ENCODE results near the gene THSD4. TPM values are rescaled to one million over a fixed set of nuclear protein-coding genes. Genes with fewer than 3 reads are reported as not detected.

The THSD4 gene
- total and polyA plus RNA-seq, 2 of the 4 experiments (the other 2 are of a cell fraction) = 25.5 to 31.1 TPM

DNA sequence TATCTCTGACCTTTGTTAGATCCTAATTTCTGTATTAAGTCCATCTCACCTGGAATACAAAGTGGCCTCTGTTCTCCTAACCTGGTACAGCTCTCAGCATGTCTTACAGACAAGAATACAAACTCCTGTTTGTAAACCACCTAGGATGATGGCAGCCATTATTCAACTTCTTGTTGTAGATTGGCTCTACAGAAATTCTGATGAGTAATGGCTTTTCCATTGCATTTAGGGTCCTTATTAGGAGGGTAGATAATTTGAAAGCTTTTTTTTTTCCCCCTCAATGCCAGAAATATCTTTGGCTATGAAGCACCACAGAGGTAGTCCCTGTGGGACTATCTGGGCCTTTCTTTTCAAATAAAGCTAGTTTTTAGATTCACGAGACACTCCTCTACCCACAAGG is 704.9 kb downstream of the THSD4 start:
- no TSS peak for BruUV-seq (replicated peaks)
- H3K4ac ChIP-seq (ENCODE audit: low read depth, low read length) = no peak overlapping the region
- no peak overlapping the region for H3K23ac ChIP-seq (ENCODE audit: low read depth, low read length)
- no peak overlapping the region for H4K5ac ChIP-seq (ENCODE audit: low read depth, low read length)
- peaks cover 24% of the 10 kb centered on the region for H3K36me3 ChIP-seq (ENCODE audit: control insufficient read depth, insufficient read depth, low read length)
- H4K20me1 ChIP-seq (ENCODE audit: insufficient read depth, low read length) = no peaks in the 10 kb centered on the region
- H3K9ac ChIP-seq (ENCODE audit: low read depth, low read length) = no peak overlapping the region
- peaks cover 35% of the 10 kb centered on the region for H3K9me3 ChIP-seq (ENCODE audit: control insufficient read depth, insufficient read depth, low read length)
- H3K4me3 ChIP-seq (ENCODE audit: insufficient read depth, low read depth, low read length) = no peak overlapping the region
- no peak overlapping the region for H2AK9ac ChIP-seq (replicated peaks; ENCODE audit: low read depth, low read length, poor library complexity)
- H3K4me2 ChIP-seq (ENCODE audit: low read depth, low read length) = no peak overlapping the region
- H4K8ac ChIP-seq (ENCODE audit: low read depth in 2 of 2, low read length in 2 of 2) = no peak overlapping the region
- H2BK120ac ChIP-seq (ENCODE audit: low read depth, low read length) = no peak overlapping the region
- no peak overlapping the region for H2AFZ ChIP-seq (replicated peaks; ENCODE audit: low read length, poor library complexity)
- no peak overlapping the region for H2BK15ac ChIP-seq (ENCODE audit: low read depth, low read length)
- H3K9me1 ChIP-seq (ENCODE audit: insufficient read depth, low read length) = no peaks in the 10 kb centered on the region
- TF ChIP-seq MAFK (IDR thresholded peaks at IDR 0.05; ENCODE audit: low read depth, low read length) (peak; percentile 23; the same call in 1 of the 2 replicates), RAD21 (IDR thresholded peaks at IDR 0.05; ENCODE audit: low read length) (no peak)
- TF ChIP-seq, protein P1, sequence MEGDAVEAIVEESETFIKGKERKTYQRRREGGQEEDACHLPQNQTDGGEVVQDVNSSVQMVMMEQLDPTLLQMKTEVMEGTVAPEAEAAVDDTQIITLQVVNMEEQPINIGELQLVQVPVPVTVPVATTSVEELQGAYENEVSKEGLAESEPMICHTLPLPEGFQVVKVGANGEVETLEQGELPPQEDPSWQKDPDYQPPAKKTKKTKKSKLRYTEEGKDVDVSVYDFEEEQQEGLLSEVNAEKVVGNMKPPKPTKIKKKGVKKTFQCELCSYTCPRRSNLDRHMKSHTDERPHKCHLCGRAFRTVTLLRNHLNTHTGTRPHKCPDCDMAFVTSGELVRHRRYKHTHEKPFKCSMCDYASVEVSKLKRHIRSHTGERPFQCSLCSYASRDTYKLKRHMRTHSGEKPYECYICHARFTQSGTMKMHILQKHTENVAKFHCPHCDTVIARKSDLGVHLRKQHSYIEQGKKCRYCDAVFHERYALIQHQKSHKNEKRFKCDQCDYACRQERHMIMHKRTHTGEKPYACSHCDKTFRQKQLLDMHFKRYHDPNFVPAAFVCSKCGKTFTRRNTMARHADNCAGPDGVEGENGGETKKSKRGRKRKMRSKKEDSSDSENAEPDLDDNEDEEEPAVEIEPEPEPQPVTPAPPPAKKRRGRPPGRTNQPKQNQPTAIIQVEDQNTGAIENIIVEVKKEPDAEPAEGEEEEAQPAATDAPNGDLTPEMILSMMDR (conservative IDR thresholded peaks at IDR 0.05; ENCODE audit: low read depth, low read length) = no peak
- no peak overlapping the region for H2AK5ac ChIP-seq (ENCODE audit: low read depth, low read length)
- H2BK20ac ChIP-seq (ENCODE audit: low read depth, low read length) = no peak overlapping the region
- dilution Hi-C loops (cut with HindIII; ENCODE audit: low sequenced_read_pairs, unreplicated experiment) = no loop called here
- H2BK5ac ChIP-seq (ENCODE audit: low read depth, low read length, poor library complexity, severe bottlenecking) = no peak overlapping the region
- H4K91ac ChIP-seq (ENCODE audit: insufficient read depth, low read depth, low read length) = no peak overlapping the region
- WGBS, 2 experiments (ENCODE audit: extremely low coverage in 2 of 2, insufficient read length in 1 of 2) = no CpG with 5 or more reads among the region's 1 CpG
- no peak overlapping the region for H3K14ac ChIP-seq (replicated peaks; ENCODE audit: low read depth, low read length)
- no peak overlapping the region for H3K18ac ChIP-seq (ENCODE audit: low read depth, low read length)
- ChIA-PET CTCF (no interaction called here), POLR2A (ENCODE audit: unreplicated experiment) (no interaction called here)
- intact Hi-C loops (cut with micrococcal nuclease) = no loop called here
- H3K27ac ChIP-seq (ENCODE audit: insufficient read depth, low read length) = no peak overlapping the region
- DNase-seq (no peak), ATAC-seq (ENCODE audit: low read depth) (no peak)
- in situ Hi-C loops (cut with MboI; ENCODE audit: low sequenced_read_pairs) = no loop called here
- no peaks in the 10 kb centered on the region for H3K27me3 ChIP-seq (ENCODE audit: control insufficient read depth, insufficient read depth, low read length)
- 0 out of 2 replicates have a peak, but pooled peaks cover 1% of the 10 kb centered on the region for H3K4me1 ChIP-seq (ENCODE audit: control insufficient read depth, insufficient read depth, low read length)
- H3K56ac ChIP-seq (ENCODE audit: extremely low read depth, insufficient read depth, low read length) = no peak overlapping the region
- no peaks in the 10 kb centered on the region for H3K79me1 ChIP-seq (ENCODE audit: low read depth in 1 of 2, low read length in 2 of 2)

Data from IMR-90 (cell line).